HAP-1 (cell line): Measurements from ENCODE around the gene GUSB.
"Not testable (repeated sequence)": the region's sequence is repeated elsewhere in the genome, so short reads cannot be mapped to it uniquely, and the experiment has no call there.

Source experiments
- DNase-seq, 2 experiments: peaks; one replicate each; pipeline ENCODE4 v3.0.0-alpha.2; 2016 to 2020; ENCODE audit warnings: low spot score in 2 of 2
- H3K27me3 ChIP-seq: fragments of 250-450 bp; sonication (Bioruptor Pico); 2 replicates; pipeline ENCODE4 v1.5.1; 2020; ENCODE audit warnings: low read depth, mild to moderate bottlenecking, moderate library complexity
- H3K36me3 ChIP-seq: fragments of 250-450 bp; sonication (Bioruptor Pico); replicated peaks from 2 replicates; pipeline ENCODE4 v1.5.1; 2020; ENCODE audit warnings: mild to moderate bottlenecking
- H3K4me1 ChIP-seq: fragments of 250-450 bp; sonication (Bioruptor Pico); 2 replicates; pipeline ENCODE4 v1.5.1; 2020; ENCODE audit warnings: mild to moderate bottlenecking
- H3K4me3 ChIP-seq: fragments of 250-450 bp; sonication (Bioruptor Pico); 2 replicates; pipeline ENCODE4 v1.5.1; 2020; ENCODE audit warnings: mild to moderate bottlenecking, moderate library complexity
- H3K9me3 ChIP-seq: fragments of 250-450 bp; sonication (Bioruptor Pico); 2 replicates; pipeline ENCODE4 v1.5.1; 2020; ENCODE audit warnings: mild to moderate bottlenecking, moderate library complexity
- in situ Hi-C: fragments of 300-500 bp; cut with MboI; formaldehyde crosslinking; loops from 3 replicates; pipeline ENCODE4 v1.14.3; 2020; ENCODE audit warnings: low sequenced_read_pairs, inconsistent platforms, mixed read lengths

Gene GUSB

DNA sequence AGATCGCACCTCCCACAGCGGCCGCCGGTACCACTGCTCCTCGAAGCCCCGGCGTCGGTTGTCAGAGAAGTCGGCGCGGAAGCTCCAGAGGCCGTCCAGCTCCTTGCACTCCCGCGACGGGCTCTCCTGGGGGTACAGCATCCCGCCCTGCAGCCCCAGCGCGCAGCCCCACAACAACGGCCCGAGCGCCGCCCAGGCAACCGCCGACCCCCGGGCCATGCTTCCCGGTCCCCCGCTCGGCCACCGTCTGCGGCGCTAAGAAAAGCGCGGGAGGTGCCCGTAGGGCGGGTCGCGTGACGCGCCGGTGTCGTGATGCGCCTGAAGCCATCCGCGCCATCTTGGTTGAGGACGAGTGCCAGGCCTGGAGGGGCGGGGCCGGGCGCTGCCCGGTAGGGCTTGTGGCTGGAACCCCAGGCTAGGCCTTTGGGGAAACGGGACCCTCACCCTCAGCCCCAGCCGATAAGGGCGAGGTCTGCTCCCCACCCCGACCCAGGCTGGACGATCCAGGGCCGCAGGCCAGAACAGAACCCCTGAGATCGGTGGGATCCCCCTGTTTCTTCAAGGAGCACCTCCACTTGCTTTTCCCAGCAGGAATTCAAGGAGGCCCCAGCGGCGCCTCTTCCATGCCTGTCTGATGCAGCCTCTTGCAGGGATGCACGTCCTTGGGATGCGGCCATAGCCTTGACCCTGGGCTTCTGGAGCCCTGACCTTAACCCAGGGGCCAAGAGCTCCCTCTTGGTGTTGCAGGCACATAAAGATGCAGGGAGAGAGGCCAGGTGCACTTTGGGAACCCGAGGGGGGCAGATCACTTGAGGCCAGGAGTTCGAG is at the start of gene GUSB:
TSS of gene GUSB (minus strand) at position 249 of the 828 bp plus-strand sequence. CDS start at position 219, 30 bp downstream.
- Histone ChIP-seq H3K27me3 (no peaks in the 10 kb centered on the region), H3K36me3 (peaks cover 19% of the 10 kb centered on the region), H3K9me3 (no peaks in the 10 kb centered on the region), H3K4me1 (peaks cover 9% of the 10 kb centered on the region), H3K4me3 (peak within 1 kb of the TSS; percentile 84)
- in situ Hi-C loops = no loop called here
- DNase-seq = peak; percentile 86 to 95

GRCh38 chr7:66028342-66028741 is 46.3 kb upstream of the GUSB start:
- H3K27me3 ChIP-seq, H3K4me3 ChIP-seq, H3K36me3 ChIP-seq, H3K9me3 ChIP-seq, DNase-seq, H3K4me1 ChIP-seq, in situ Hi-C loops: not testable (repeated sequence)

DNA sequence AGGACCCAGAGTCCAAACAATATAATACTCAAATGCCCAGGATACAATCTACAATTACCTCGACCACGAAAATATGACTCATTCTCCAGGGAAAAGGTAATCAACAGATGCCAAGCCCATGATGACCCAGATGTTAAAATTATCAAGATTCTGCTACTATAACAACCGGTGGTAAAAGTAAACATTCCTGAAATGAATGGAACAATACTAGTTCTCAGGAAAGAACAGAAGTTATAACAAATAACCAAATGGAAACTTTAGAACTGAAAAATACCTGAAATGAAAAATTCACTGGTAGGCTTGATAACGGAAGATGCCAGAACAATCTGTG is 34.1 kb upstream of the GUSB start:
- no peaks in the 10 kb centered on the region for H3K27me3 ChIP-seq
- no peaks in the 10 kb centered on the region for H3K4me1 ChIP-seq
- in situ Hi-C loops = no loop called here
- no peak for DNase-seq
- no peak overlapping the region for H3K4me3 ChIP-seq
- no peaks in the 10 kb centered on the region for H3K9me3 ChIP-seq
- no peaks in the 10 kb centered on the region for H3K36me3 ChIP-seq

GRCh38 chr7:66015440-66016130 is 33.6 kb upstream of the GUSB start:
- Histone ChIP-seq H3K27me3 (no peaks in the 10 kb centered on the region), H3K9me3 (no peaks in the 10 kb centered on the region), H3K36me3 (no peaks in the 10 kb centered on the region), H3K4me1 (no peaks in the 10 kb centered on the region), H3K4me3 (no peak overlapping the region)
- no peak for DNase-seq
- in situ Hi-C loops = no loop called here

DNA sequence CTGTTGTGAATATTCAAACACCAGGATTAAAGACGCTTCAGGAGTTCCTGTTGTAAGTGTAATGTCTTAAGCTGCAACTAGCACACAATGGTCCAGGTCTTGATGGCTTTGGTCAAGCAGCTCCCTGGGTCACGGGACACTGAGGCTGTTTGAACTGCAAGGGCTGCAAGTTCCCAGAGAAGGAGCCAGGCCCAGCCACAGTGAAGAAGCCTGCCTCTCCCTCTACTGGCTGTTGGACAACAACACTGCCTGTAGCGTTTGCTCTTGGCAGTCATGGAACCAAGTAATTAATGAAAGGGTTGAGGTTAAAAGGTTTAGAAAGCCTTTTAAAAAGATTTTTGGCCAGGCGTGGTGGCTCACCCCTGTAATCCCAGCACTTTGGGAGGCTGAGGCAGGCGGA is 31.9 kb upstream of the GUSB start:
- in situ Hi-C loops = no loop called here
- Histone ChIP-seq H3K4me3 (no peak overlapping the region), H3K4me1 (no peaks in the 10 kb centered on the region), H3K36me3 (no peaks in the 10 kb centered on the region), H3K27me3 (no peaks in the 10 kb centered on the region), H3K9me3 (no peaks in the 10 kb centered on the region)
- peak; percentile 9 to 59 for DNase-seq

DNA sequence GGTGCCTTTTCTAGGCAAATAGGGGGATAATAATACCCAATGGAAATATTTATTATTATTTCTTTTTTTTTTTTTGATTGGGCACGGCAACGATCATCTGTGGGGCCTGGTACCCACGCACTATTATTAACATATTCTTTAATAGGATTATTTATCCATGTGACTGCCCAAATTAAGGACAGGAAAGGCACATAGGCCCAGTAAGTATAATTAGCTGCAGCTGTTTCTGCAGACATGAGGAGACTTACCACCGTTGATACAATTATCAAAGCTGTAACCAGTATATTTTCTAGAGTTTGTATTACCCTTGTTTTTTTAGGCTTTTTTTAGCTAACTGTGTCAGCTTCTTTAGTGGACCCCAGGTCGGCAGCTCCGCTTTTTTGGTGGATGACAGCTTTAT is 25.2 kb upstream of the GUSB start:
- Histone ChIP-seq H3K9me3 (no peaks in the 10 kb centered on the region), H3K36me3 (no peaks in the 10 kb centered on the region), H3K4me1 (no peaks in the 10 kb centered on the region), H3K27me3 (no peaks in the 10 kb centered on the region), H3K4me3 (no peak overlapping the region)
- no peak for DNase-seq
- in situ Hi-C loops = no loop called here

DNA sequence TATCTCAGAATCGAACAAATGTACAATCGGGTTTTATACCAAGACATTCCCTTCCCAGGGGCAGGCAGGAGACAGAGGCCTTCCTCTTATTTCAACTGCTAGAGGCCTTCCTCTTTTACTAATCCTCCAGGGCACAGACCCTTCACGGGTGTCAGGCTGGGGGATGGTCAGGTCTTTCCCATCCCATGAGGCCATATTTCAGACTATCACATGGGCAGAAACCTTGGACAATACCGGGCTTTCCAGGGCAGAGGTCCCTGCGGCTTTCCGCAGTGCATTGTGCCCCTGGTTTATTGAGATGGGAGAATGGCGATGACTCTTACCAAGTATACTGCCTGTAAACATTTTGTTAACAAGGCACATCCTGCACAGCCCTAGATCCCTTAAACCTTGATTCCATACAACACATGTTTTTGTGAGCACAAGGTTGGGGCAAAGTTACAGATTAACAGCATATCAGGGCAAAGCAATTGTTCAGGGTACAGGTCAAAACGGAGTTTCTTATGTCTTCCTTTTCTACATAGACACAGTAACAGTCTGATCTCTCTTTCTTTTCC is 23.2 kb upstream of the GUSB start:
- H3K4me3 ChIP-seq, H3K36me3 ChIP-seq, H3K27me3 ChIP-seq, H3K4me1 ChIP-seq, DNase-seq, H3K9me3 ChIP-seq, in situ Hi-C loops: not testable (repeated sequence)

GRCh38 chr7:66000823-66001417 is 18.9 kb upstream of the GUSB start:
- H3K9me3 ChIP-seq, in situ Hi-C loops, H3K4me1 ChIP-seq, H3K27me3 ChIP-seq, H3K4me3 ChIP-seq, DNase-seq, H3K36me3 ChIP-seq: not testable (repeated sequence)

- H3K36me3 ChIP-seq, H3K27me3 ChIP-seq, in situ Hi-C loops, H3K4me1 ChIP-seq, H3K9me3 ChIP-seq, H3K4me3 ChIP-seq, DNase-seq: not testable (repeated sequence)
Measured at GRCh38 chr7:65994984-65995383, 13.0 kb upstream of the GUSB start.

- peaks cover 3% of the 10 kb centered on the region for H3K4me1 ChIP-seq
- in situ Hi-C loops = no loop called here
- no peaks in the 10 kb centered on the region for H3K36me3 ChIP-seq
- H3K4me3 ChIP-seq = no peak overlapping the region
- no peaks in the 10 kb centered on the region for H3K9me3 ChIP-seq
- no peaks in the 10 kb centered on the region for H3K27me3 ChIP-seq
- DNase-seq = no peak
Measured at GRCh38 chr7:65992526-65992925, 10.5 kb upstream of the GUSB start.

GRCh38 chr7:65991829-65992228 is 9.8 kb upstream of the GUSB start:
- H3K4me3 ChIP-seq, H3K9me3 ChIP-seq, H3K4me1 ChIP-seq, H3K27me3 ChIP-seq, in situ Hi-C loops, DNase-seq, H3K36me3 ChIP-seq: not testable (repeated sequence)

- no peaks in the 10 kb centered on the region for H3K36me3 ChIP-seq
- no peaks in the 10 kb centered on the region for H3K27me3 ChIP-seq
- H3K9me3 ChIP-seq = no peaks in the 10 kb centered on the region
- in situ Hi-C loops = no loop called here
- H3K4me1 ChIP-seq = peaks cover 3% of the 10 kb centered on the region
- DNase-seq = no peak
- H3K4me3 ChIP-seq = no peak overlapping the region
Measured at GRCh38 chr7:65989694-65990080, 7.7 kb upstream of the GUSB start.

- H3K9me3 ChIP-seq, H3K4me1 ChIP-seq, in situ Hi-C loops, H3K27me3 ChIP-seq, H3K36me3 ChIP-seq, DNase-seq, H3K4me3 ChIP-seq: not testable (repeated sequence)
Measured at GRCh38 chr7:65988503-65988902, 6.5 kb upstream of the GUSB start.

GRCh38 chr7:65988084-65988483 is 6.1 kb upstream of the GUSB start:
- no peaks in the 10 kb centered on the region for H3K36me3 ChIP-seq
- in situ Hi-C loops = no loop called here
- H3K4me1 ChIP-seq = peaks cover 3% of the 10 kb centered on the region
- H3K4me3 ChIP-seq = no peak overlapping the region
- DNase-seq = no peak
- no peaks in the 10 kb centered on the region for H3K9me3 ChIP-seq
- H3K27me3 ChIP-seq = no peaks in the 10 kb centered on the region
